Duodenal mucosa (tissue), 2 donors: ENCODE measurements around the gene GALNT18.

Experiments
- H3K27ac ChIP-seq: one replicate; pipeline ENCODE4 v1.7.0; 2013; ENCODE audit warnings: low read depth, low read length
- H3K27me3 ChIP-seq, 2 donors: one replicate each; pipeline ENCODE4 v1.7.0; 2013; ENCODE audit warnings: low read length in 2 of 2, control low read depth in 1 of 2; ENCODE audit not compliant: insufficient read depth in 2 of 2, control insufficient read depth in 1 of 2
- H3K36me3 ChIP-seq, 2 donors: one replicate each; pipeline ENCODE4 v1.7.0; 2013; ENCODE audit warnings: low read length in 2 of 2, control low read depth in 1 of 2; ENCODE audit not compliant: insufficient read depth in 2 of 2, control insufficient read depth in 1 of 2
- H3K4me1 ChIP-seq, 2 donors: one replicate each; pipeline ENCODE4 v1.7.0; 2013; ENCODE audit warnings: low read length in 2 of 2, control low read depth in 1 of 2; ENCODE audit not compliant: insufficient read depth in 2 of 2, control insufficient read depth in 1 of 2
- H3K4me3 ChIP-seq, 2 donors: one replicate each; pipeline ENCODE4 v1.7.0; 2013; ENCODE audit warnings: low read length in 2 of 2, low read depth in 1 of 2
- H3K9ac ChIP-seq, 2 donors: one replicate each; pipeline ENCODE4 v1.7.0; 2013; ENCODE audit warnings: low read length in 2 of 2, low read depth in 1 of 2
- H3K9me3 ChIP-seq, 2 donors: one replicate each; pipeline ENCODE4 v1.7.0; 2013; ENCODE audit warnings: low read length in 2 of 2, control low read depth in 1 of 2; ENCODE audit not compliant: control insufficient read depth in 1 of 2

The GALNT18 gene

DNA sequence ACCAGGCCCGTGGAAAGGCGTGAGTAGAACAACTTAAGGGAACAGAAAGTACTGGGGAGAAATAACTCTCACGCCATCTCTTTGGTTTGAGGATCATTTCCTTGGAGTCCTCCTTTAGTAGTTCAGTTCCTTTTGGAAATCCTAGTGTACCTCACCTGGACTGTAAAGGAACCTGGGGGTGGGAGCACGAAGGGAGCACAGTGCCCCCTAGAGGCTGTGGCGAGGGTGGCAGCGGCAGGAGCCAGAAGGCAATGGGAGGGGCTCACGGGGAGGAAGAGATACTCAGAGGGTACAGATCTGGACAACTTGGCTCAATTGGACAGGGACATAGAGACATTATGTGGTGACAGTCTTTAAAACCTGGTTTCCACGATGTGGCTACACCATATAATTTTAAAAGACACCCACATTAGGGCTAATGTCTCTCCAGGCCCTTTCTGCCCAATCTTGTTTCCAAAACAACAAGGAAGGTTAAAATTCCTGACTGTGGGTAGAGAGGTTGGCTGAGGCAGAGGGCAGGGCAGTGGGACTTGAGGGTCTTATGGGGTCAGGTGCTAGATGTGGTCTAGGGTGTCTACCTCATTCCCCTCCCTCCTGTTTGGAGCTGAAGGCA lies 355.7 kb downstream of the GALNT18 start:
- no peaks in the 10 kb centered on the region for H3K4me1 ChIP-seq
- no peaks in the 10 kb centered on the region for H3K9me3 ChIP-seq
- H3K9ac ChIP-seq: no peak overlapping the region
- H3K27me3 ChIP-seq: no peaks in the 10 kb centered on the region
- no peak overlapping the region for H3K4me3 ChIP-seq
- no peak overlapping the region for H3K27ac ChIP-seq
- H3K36me3 ChIP-seq: no peaks in the 10 kb centered on the region

DNA sequence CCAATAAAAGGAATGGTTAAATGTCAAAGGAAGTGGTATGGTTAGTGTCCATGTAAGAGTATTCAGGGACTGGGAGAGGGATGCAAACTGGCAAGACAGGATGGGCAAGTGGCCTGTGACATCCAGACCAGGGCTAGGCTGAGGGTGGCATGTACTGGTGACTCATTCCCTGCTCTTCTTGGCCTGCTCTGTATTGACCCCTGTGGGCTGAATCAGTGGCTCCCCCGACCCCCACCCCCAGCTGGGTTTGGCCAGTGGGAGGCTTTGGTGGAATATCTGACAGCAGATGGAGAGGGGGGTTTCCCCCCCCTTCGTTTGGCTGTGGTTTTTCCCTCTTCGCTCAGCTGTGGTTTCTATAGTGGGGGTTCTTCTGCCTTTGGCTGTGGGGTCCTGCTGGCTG lies 356.5 kb downstream of the GALNT18 start:
- no peaks in the 10 kb centered on the region for H3K4me1 ChIP-seq
- H3K4me3 ChIP-seq: no peak overlapping the region
- H3K27ac ChIP-seq: no peak overlapping the region
- no peaks in the 10 kb centered on the region for H3K9me3 ChIP-seq
- no peaks in the 10 kb centered on the region for H3K36me3 ChIP-seq
- no peaks in the 10 kb centered on the region for H3K27me3 ChIP-seq
- H3K9ac ChIP-seq: no peak overlapping the region

DNA sequence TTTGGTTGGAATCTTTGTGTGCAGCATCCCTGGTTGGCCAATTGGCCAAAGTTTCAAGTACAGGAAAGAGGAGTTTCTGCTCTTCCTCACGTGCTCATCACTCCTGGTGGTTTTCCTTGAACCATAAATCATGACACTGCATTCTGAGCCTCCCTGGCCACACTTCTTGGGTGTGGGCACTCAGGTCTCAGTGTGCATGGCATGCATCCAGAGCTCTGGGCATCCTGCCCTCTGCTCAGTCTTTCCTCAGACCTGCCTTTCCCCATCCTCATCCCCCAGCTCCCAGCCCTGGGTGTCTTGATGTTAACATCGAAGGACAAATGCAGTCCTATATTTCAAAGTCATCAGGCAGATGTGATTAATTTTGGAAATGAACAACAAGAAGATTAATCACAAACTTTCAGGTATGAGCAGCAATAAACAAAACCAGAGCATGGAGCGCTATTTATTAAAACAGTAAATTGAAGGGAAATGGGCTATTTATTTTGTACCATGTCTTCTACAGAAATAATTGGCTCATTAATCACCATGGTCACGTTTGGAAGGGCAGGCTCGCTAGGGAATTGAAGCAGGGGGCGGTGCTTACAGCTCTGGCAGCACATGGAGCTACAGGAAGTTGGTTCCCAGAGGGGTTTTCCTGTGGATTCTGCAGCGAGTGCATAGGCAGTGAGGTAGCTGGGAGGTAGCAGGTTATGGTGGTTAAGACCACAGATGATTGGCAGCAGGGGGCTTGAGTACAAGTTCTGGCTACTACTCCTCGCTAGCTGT lies 358.4 kb downstream of the GALNT18 start:
- no peaks in the 10 kb centered on the region for H3K4me1 ChIP-seq
- no peaks in the 10 kb centered on the region for H3K9me3 ChIP-seq
- no peaks in the 10 kb centered on the region for H3K27me3 ChIP-seq
- H3K9ac ChIP-seq: no peak overlapping the region
- H3K4me3 ChIP-seq: no peak overlapping the region
- no peak overlapping the region for H3K27ac ChIP-seq
- no peaks in the 10 kb centered on the region for H3K36me3 ChIP-seq

- no peaks in the 10 kb centered on the region for H3K36me3 ChIP-seq
- H3K27ac ChIP-seq: no peak overlapping the region
- H3K4me3 ChIP-seq: no peak overlapping the region
- H3K9ac ChIP-seq: no peak overlapping the region
- no peaks in the 10 kb centered on the region for H3K9me3 ChIP-seq
- no peaks in the 10 kb centered on the region for H3K27me3 ChIP-seq
- H3K4me1 ChIP-seq: no peaks in the 10 kb centered on the region
Observed at GRCh38 chr11:11262171-11262920, 359.5 kb downstream of the GALNT18 start.

GRCh38 chr11:11261629-11262028 lies 360.2 kb downstream of the GALNT18 start:
- H3K9me3 ChIP-seq: no peaks in the 10 kb centered on the region
- no peaks in the 10 kb centered on the region for H3K36me3 ChIP-seq
- H3K4me3 ChIP-seq: no peak overlapping the region
- H3K9ac ChIP-seq: no peak overlapping the region
- no peak overlapping the region for H3K27ac ChIP-seq
- no peaks in the 10 kb centered on the region for H3K27me3 ChIP-seq
- no peaks in the 10 kb centered on the region for H3K4me1 ChIP-seq

GRCh38 chr11:11260903-11261302 lies 360.9 kb downstream of the GALNT18 start:
- Histone ChIP-seq H3K4me3 (no peak overlapping the region), H3K9ac (no peak overlapping the region), H3K27ac (no peak overlapping the region), H3K27me3 (no peaks in the 10 kb centered on the region), H3K9me3 (no peaks in the 10 kb centered on the region), H3K36me3 (no peaks in the 10 kb centered on the region), H3K4me1 (no peaks in the 10 kb centered on the region)

DNA sequence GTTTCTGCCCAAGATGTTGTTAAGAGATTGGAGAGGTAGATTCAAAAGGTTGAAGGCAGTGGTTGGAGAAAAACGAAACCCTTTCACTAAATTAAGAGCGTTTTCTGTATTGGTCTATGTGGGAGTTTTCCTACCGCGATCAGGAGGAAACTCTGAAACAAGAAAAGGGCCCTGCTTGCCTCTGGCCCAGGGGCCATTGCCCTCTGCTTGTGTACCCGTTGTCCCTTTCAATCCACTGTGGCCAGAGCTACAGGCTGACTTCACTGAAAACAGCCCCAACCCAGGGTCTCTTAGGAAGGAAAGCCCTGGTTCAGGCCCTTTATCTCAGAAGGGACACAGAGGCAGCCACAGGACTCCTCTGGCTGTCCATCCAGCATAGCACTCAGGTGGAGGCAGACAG lies 367.8 kb downstream of the GALNT18 start:
- H3K9me3 ChIP-seq: no peaks in the 10 kb centered on the region
- no peaks in the 10 kb centered on the region for H3K27me3 ChIP-seq
- H3K4me3 ChIP-seq: no peak overlapping the region
- H3K36me3 ChIP-seq: no peaks in the 10 kb centered on the region
- no peak overlapping the region for H3K9ac ChIP-seq
- no peak overlapping the region for H3K27ac ChIP-seq
- H3K4me1 ChIP-seq: peaks cover 0 to 10% of the 10 kb centered on the region in 2 donors

DNA sequence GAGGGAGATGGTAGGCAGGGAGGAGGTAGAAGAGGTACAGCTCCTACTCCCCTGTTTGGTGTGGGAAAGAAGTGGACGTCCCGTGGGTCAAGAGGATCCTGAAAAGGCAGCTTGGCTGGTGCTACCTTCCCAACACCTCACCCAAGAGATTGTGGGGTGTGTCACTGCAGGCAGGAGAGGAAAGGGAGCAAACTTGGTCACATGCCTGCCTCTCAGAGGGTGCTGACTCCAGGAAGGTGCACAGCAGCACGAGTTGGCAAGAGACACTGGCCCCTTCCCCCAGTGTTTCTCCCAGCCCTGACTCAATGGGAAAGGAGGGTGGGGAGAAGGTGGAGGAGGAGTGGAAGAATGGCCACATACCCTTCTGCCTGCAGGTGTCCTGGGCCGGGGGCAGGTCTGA lies 368.3 kb downstream of the GALNT18 start:
- no peak overlapping the region for H3K9ac ChIP-seq

DNA sequence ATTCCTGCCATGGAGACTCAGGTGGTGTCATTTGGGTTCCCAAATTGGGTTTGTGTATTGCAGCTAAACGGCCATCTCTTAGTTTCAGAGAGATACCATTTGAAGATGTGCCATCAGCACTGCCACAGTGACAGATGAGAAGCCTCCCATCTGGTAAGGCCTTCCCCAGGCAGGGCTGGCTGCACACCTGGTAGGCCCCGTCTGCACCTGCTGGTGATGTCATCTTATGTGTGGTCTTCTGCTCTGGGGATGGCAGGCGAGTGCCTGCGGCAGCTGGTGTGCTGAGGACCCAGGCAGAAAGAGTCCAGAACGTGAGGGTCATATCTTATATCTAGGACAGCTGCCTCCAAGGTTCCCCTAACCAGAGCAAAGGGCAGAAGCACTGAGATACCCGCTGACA lies 369.4 kb downstream of the GALNT18 start:
- H3K4me3 ChIP-seq: no peak overlapping the region
- H3K9ac ChIP-seq: no peak overlapping the region
- H3K27me3 ChIP-seq: no peaks in the 10 kb centered on the region
- no peaks in the 10 kb centered on the region for H3K36me3 ChIP-seq
- no peaks in the 10 kb centered on the region for H3K9me3 ChIP-seq
- no peak overlapping the region for H3K27ac ChIP-seq
- peaks cover 0 to 11% of the 10 kb centered on the region in 2 donors for H3K4me1 ChIP-seq

More for the DNA sequence above, 368.3 kb downstream of the GALNT18 start:
- Histone ChIP-seq H3K36me3 (no peaks in the 10 kb centered on the region), H3K27me3 (no peaks in the 10 kb centered on the region), H3K27ac (no peak overlapping the region), H3K4me3 (no peak overlapping the region), H3K4me1 (peaks cover 0 to 10% of the 10 kb centered on the region in 2 donors), H3K9me3 (no peaks in the 10 kb centered on the region)

DNA sequence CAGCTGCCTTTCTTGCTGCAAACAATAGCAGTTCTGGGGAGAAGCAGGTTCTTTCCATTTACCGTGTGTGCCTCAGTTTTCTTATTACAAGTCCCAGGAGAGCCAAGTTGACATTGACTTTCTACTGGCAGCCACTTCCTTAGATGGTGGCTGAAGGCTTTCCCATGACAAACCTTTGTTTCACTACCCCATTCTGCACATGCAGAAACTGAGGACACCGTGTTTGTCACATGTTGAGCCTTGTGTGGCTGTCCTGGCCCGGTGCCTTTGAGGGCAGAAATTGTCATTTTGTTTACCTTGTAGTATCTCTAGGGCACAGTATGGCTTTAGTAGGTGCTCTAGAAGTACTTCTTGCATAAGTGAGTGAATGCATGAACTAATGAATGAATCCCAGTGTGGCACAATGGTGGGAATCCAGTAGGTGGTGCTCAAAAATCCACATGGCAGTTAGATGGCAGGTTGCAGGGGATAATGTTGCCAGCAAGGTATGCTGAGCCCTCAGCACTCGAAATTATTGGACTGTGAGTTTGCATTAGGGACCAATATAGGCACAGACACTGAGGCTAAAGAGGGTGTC lies 370.3 kb downstream of the GALNT18 start:
- no peaks in the 10 kb centered on the region for H3K9me3 ChIP-seq
- H3K27ac ChIP-seq: no peak overlapping the region
- no peak overlapping the region for H3K4me3 ChIP-seq
- no peaks in the 10 kb centered on the region for H3K27me3 ChIP-seq
- no peaks in the 10 kb centered on the region for H3K36me3 ChIP-seq
- peaks cover 0 to 14% of the 10 kb centered on the region in 2 donors for H3K4me1 ChIP-seq
- H3K9ac ChIP-seq: no peak overlapping the region
